C4-2B (cell line): ENCODE results near the gene COL1A1.

Experiments
- H3K27ac ChIP-seq: fragments of 450-650 bp; 2 replicates; pipeline ENCODE4 v1.5.1; 2017
- ZFX ChIP-seq: fragments of 450-650 bp; IDR thresholded peaks from 2 replicates; pipeline ENCODE4 v1.6.1; 2017
- TF ChIP-seq, protein P1 (sequence below): fragments of 450-650 bp; conservative IDR thresholded peaks from 2 replicates; pipeline ENCODE4 v1.5.1; 2017; ENCODE audit warnings: mild to moderate bottlenecking

The COL1A1 gene

GRCh38 chr17:50234581-50234980, 33.1 kb upstream of the COL1A1 start:
- H3K27ac ChIP-seq = no peak overlapping the region
- TF ChIP-seq, protein P1, sequence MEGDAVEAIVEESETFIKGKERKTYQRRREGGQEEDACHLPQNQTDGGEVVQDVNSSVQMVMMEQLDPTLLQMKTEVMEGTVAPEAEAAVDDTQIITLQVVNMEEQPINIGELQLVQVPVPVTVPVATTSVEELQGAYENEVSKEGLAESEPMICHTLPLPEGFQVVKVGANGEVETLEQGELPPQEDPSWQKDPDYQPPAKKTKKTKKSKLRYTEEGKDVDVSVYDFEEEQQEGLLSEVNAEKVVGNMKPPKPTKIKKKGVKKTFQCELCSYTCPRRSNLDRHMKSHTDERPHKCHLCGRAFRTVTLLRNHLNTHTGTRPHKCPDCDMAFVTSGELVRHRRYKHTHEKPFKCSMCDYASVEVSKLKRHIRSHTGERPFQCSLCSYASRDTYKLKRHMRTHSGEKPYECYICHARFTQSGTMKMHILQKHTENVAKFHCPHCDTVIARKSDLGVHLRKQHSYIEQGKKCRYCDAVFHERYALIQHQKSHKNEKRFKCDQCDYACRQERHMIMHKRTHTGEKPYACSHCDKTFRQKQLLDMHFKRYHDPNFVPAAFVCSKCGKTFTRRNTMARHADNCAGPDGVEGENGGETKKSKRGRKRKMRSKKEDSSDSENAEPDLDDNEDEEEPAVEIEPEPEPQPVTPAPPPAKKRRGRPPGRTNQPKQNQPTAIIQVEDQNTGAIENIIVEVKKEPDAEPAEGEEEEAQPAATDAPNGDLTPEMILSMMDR = no peak
- TF ChIP-seq ZFX = no peak

GRCh38 chr17:50225701-50226240, 24.3 kb upstream of the COL1A1 start:
- TF ChIP-seq, protein P1 = no peak
- no peak for TF ChIP-seq ZFX
- no peak overlapping the region for H3K27ac ChIP-seq

GRCh38 chr17:50222922-50223321, 21.5 kb upstream of the COL1A1 start:
- H3K27ac ChIP-seq = no peak overlapping the region
- TF ChIP-seq, protein P1 = no peak

- H3K27ac ChIP-seq = no peak overlapping the region
- no peak for TF ChIP-seq ZFX
- TF ChIP-seq, protein P1 = no peak
Measured at GRCh38 chr17:50221864-50222545, 20.6 kb upstream of the COL1A1 start.

DNA sequence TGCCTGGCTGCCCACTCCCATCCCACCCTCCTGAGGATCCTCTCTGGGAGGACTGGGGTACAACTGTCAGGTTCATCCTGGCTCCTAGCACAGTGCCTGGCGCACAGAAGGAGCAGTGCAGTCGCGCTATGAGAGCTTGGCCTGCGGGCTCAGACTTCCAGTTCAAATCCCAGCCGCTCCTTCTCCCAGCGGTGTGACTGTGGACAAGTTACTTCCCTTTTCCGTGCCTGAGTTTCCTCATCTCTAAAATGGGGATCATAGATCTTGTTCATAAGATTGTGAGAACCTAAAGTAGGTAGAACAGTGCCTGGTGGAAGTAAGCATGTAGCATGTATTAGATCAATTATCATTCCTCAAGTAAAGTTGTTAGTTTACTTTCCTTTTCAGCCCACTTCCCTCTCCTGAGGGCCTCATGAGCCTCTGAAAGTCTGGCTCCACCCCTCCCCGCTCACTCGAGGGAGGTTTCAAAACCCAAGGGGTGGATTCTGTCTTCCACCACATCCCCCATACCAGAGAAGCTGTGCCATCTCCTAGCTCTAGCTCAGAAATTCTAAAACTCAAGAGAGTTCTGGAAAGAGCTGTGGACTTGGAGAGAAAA, 19.9 kb upstream of the COL1A1 start:
- TF ChIP-seq ZFX = no peak
- TF ChIP-seq, protein P1 = no peak
- no peak overlapping the region for H3K27ac ChIP-seq

DNA sequence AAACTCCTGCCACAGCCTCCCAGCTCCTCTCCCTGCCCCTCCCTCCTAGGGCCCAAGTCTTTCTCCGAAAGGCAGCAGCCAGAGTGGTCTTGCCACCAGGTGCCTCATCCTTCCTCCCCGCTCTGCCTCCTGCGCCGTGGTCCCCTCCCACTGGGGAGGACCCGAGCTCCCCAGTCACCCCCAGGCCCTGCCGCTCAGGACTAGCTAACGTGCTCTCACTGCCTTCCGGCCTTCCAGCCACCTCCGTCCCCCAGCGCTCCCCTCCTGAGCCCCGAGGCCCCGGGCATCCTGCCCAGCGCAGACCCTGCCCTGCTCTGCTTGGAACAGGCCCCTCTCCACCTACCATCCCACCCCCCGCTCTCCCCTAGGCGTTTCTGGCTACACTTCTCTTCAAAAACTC, 19.4 kb upstream of the COL1A1 start:
- H3K27ac ChIP-seq = no peak overlapping the region
- TF ChIP-seq ZFX = no peak
- TF ChIP-seq, protein P1 = no peak

DNA sequence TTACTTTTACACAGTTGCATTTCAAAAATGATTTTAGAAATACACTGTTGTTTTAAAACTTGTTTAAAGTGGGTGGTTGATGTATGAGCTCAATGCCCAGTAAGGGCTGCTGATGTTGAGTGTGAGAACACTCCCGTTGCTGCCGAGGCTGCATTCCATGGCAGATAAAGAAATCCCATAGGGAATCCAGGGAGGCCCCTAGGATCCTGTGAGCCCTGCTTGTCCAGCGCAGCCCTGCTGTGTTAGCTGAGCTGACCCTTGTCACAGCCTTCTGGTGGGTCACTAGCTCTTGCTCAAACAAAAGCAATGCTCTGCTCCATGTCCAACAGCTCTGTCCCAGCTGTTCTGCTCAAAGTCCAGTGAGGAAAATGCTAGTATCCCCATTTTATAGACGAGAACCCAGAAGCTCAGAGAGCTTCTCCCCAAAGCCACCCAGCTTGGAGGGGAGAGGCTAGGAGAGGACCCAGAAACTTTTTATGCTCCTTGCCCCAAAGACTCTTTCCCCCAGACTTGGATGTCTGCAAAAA, 18.6 kb upstream of the COL1A1 start:
- TF ChIP-seq ZFX = no peak
- TF ChIP-seq, protein P1 = no peak

More for the DNA sequence above, 18.6 kb upstream of the COL1A1 start:
- no peak overlapping the region for H3K27ac ChIP-seq
